ENCODE results near the gene AMFR. TPM values are rescaled to one million over a fixed set of nuclear protein-coding genes. Genes with fewer than 3 reads are reported as not detected.

The AMFR gene
- total RNA-seq, 4 donors from 2014 or later, result 81.5 to 190 (median 112) TPM

- Histone ChIP-seq H3K27me3 (no peaks in the 10 kb centered on the region), H3K4me3 (no peak overlapping the region), H3K36me3 (no peaks in the 10 kb centered on the region), H3K27ac (no peak overlapping the region), H3K4me1 (peaks cover 0 to 4% of the 10 kb centered on the region in 2 donors), H3K9me3 (no peaks in the 10 kb centered on the region)
- TF ChIP-seq POLR2A (IDR thresholded peaks at IDR 0.05), result no peak
- TF ChIP-seq CTCF (IDR thresholded peaks at IDR 0.05), result no peak
- DNase-seq, result no peak
- intact Hi-C loops (cut with DNase I; ENCODE audit: low total_unique reads), result no loop called here
Observed at GRCh38 chr16:56421976-56422669, 3.2 kb downstream of the AMFR start.

GRCh38 chr16:56421313-56421712, 4.0 kb downstream of the AMFR start:
- intact Hi-C loops (cut with DNase I; ENCODE audit: low total_unique reads), result no loop called here
- Histone ChIP-seq H3K36me3 (no peaks in the 10 kb centered on the region), H3K4me1 (peaks cover 0 to 4% of the 10 kb centered on the region in 2 donors), H3K4me3 (no peak overlapping the region), H3K9me3 (no peaks in the 10 kb centered on the region), H3K27ac (no peak overlapping the region), H3K27me3 (no peaks in the 10 kb centered on the region)
- no peak for DNase-seq
- no peak for TF ChIP-seq POLR2A (IDR thresholded peaks at IDR 0.05)
- TF ChIP-seq CTCF (IDR thresholded peaks at IDR 0.05), result no peak

- H3K4me1 ChIP-seq, result peaks cover 0 to 4% of the 10 kb centered on the region in 2 donors
- TF ChIP-seq POLR2A (IDR thresholded peaks at IDR 0.05) (no peak), CTCF (IDR thresholded peaks at IDR 0.05) (no peak)
- no peak overlapping the region for H3K4me3 ChIP-seq
- intact Hi-C loops (cut with DNase I; ENCODE audit: low total_unique reads), result no loop called here
- DNase-seq, result no peak
- H3K9me3 ChIP-seq, result no peaks in the 10 kb centered on the region
- H3K27ac ChIP-seq, result no peak overlapping the region
- H3K36me3 ChIP-seq, result no peaks in the 10 kb centered on the region
- no peaks in the 10 kb centered on the region for H3K27me3 ChIP-seq
Observed at GRCh38 chr16:56420613-56421012, 4.7 kb downstream of the AMFR start.

- DNase-seq, result no peak
- Histone ChIP-seq H3K36me3 (no peaks in the 10 kb centered on the region), H3K4me3 (no peak overlapping the region), H3K9me3 (no peaks in the 10 kb centered on the region), H3K27ac (no peak overlapping the region), H3K4me1 (peaks cover 0 to 4% of the 10 kb centered on the region in 2 donors), H3K27me3 (no peaks in the 10 kb centered on the region)
- TF ChIP-seq POLR2A (IDR thresholded peaks at IDR 0.05), result no peak
- no peak for TF ChIP-seq CTCF (IDR thresholded peaks at IDR 0.05)
- intact Hi-C loops (cut with DNase I; ENCODE audit: low total_unique reads), result no loop called here
Observed at GRCh38 chr16:56419740-56420548, 5.4 kb downstream of the AMFR start.

- DNase-seq, result no peak
- H3K27ac ChIP-seq, result no peak overlapping the region
- peaks cover 0 to under 1% of the 10 kb centered on the region in 2 donors for H3K4me1 ChIP-seq
- H3K4me3 ChIP-seq, result no peak overlapping the region
- no peaks in the 10 kb centered on the region for H3K9me3 ChIP-seq
- H3K27me3 ChIP-seq, result no peaks in the 10 kb centered on the region
- no peaks in the 10 kb centered on the region for H3K36me3 ChIP-seq
- no peak for TF ChIP-seq POLR2A (IDR thresholded peaks at IDR 0.05)
- no peak for TF ChIP-seq CTCF (IDR thresholded peaks at IDR 0.05)
- intact Hi-C loops (cut with DNase I; ENCODE audit: low total_unique reads), result no loop called here
Observed at GRCh38 chr16:56417138-56417537, 8.2 kb downstream of the AMFR start.

Data from uterus (tissue), 4 donors.